GM21515 (cell line): ENCODE results near the gene ADCY5.

ENCODE experiments used
- ATAC-seq: cut with Tn5 transposase; IDR thresholded peaks from one replicate; pipeline ENCODE4 v1.9.1; 2021; ENCODE audit not compliant: unreplicated experiment

Gene ADCY5

GRCh38 chr3:123311201-123311600, 137.7 kb downstream of the ADCY5 start:
- no peak for ATAC-seq

GRCh38 chr3:123310741-123311140, 138.1 kb downstream of the ADCY5 start:
- ATAC-seq: no peak

GRCh38 chr3:123310186-123310585, 138.7 kb downstream of the ADCY5 start:
- no peak for ATAC-seq

GRCh38 chr3:123307064-123307463, 141.8 kb downstream of the ADCY5 start:
- no peak for ATAC-seq

GRCh38 chr3:123305192-123305591, 143.7 kb downstream of the ADCY5 start:
- ATAC-seq: no peak

- no peak for ATAC-seq
Measured at GRCh38 chr3:123303976-123304560, 144.8 kb downstream of the ADCY5 start.

GRCh38 chr3:123302961-123303360, 145.9 kb downstream of the ADCY5 start:
- no peak for ATAC-seq

- no peak for ATAC-seq
Measured at GRCh38 chr3:123301331-123302184, 147.3 kb downstream of the ADCY5 start.

- no peak for ATAC-seq
Measured at GRCh38 chr3:123300583-123300982, 148.3 kb downstream of the ADCY5 start.

- ATAC-seq: no peak
Measured at GRCh38 chr3:123300056-123300455, 148.8 kb downstream of the ADCY5 start.

GRCh38 chr3:123299581-123299980, 149.3 kb downstream of the ADCY5 start:
- ATAC-seq: no peak

GRCh38 chr3:123298903-123299302, 150.0 kb downstream of the ADCY5 start:
- ATAC-seq: no peak

GRCh38 chr3:123297627-123297899, 151.3 kb downstream of the ADCY5 start:
- ATAC-seq: no peak

GRCh38 chr3:123296836-123297626, 151.9 kb downstream of the ADCY5 start:
- no peak for ATAC-seq

- no peak for ATAC-seq
Measured at GRCh38 chr3:123296261-123296660, 152.6 kb downstream of the ADCY5 start.

- ATAC-seq: no peak
Measured at GRCh38 chr3:123295901-123296250, 153.0 kb downstream of the ADCY5 start.

- no peak for ATAC-seq
Measured at GRCh38 chr3:123295171-123295900, 153.6 kb downstream of the ADCY5 start.

- ATAC-seq: no peak
Measured at GRCh38 chr3:123294296-123294938, 154.5 kb downstream of the ADCY5 start.

GRCh38 chr3:123292321-123293310, 156.3 kb downstream of the ADCY5 start:
- no peak for ATAC-seq

- ATAC-seq: no peak
Measured at GRCh38 chr3:123291404-123291803, 157.5 kb downstream of the ADCY5 start.
